ENCODE measurements around the gene TMEM134. TPM values are rescaled to one million over a fixed set of nuclear protein-coding genes. Genes with fewer than 3 reads are reported as not detected.

TMEM134 gene
- total RNA-seq, 2 experiments from 2014 or later, result 49.9 to 52.4 TPM

DNA sequence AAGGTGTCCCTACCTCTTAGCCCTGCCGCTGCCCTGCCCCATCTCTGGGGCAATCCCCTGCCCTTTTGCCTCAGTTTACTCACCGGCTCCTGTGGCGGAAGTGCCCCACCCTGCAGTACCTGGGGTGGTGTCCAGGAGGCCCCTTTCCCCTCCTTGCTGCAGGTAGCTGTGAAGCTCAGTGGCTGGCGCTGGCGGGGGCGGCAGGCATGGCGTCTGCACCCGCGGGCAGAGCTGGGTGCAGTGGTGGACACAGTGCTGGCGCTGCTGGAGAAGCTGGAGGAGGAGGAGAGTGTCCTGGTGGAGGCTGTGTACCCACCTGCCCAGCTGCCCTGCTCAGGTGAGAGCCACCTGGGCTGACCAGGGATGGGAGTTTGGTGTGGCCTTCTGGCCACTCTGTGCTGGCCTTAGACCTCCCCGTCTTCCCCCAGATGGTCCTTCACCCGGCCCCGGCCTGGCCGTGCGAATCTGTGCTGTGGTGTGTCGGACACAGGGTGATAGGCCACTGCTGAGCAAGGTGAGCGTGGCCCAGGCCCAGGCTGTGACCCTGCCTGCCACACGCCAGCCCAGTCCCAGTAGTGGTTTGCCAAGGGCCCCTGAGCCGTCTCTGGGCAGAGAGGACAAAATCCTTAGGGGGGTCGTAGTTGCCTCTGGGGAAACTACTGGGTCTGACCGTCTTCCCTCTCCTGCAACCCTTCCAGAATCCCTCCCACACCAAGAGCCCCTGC is 49.6 kb downstream of the TMEM134 start:
- POLR2A ChIA-PET, result interaction anchor here (0.7 to 12.5 kb wide), 18 partner anchors 8 to 69 kb away, joined by 3 to 411 read pairs (median 4); partner anchors contain the start of genes AIP, CORO1B, POLD4 and PPP1CA
- Mint-ChIP-seq H3K4me3 (peak overlapping the region; percentile 90), H3K27ac (peak overlapping the region; percentile 94), H3K36me3 (ENCODE audit: low read depth) (peaks cover 4% of the 10 kb centered on the region), H3K4me1 (ENCODE audit: low read depth) (peaks cover 62% of the 10 kb centered on the region), H3K27me3 (no peaks in the 10 kb centered on the region), H3K9me3 (no peaks in the 10 kb centered on the region)
- Histone ChIP-seq H3K9me3 (ENCODE audit: control insufficient read depth in 1 of 2, insufficient read depth in 1 of 2, low read length in 2 of 2) (no peaks in the 10 kb centered on the region), H3K27me3 (ENCODE audit: control insufficient read depth in 1 of 2, insufficient read depth in 2 of 2, low read length in 2 of 2) (no peaks in the 10 kb centered on the region), H3K4me3 (ENCODE audit: low read length) (peak overlapping the region; percentile 50), H3K36me3 (ENCODE audit: insufficient read depth, low read length) (no peaks in the 10 kb centered on the region), H3K27ac (ENCODE audit: low read depth in 1 of 2, low read length in 2 of 2) (peak overlapping the region; percentile 52 to 79), H3K4me1 (ENCODE audit: insufficient read depth, low read length) (peaks cover 68% of the 10 kb centered on the region)
- TF ChIP-seq, protein P1, sequence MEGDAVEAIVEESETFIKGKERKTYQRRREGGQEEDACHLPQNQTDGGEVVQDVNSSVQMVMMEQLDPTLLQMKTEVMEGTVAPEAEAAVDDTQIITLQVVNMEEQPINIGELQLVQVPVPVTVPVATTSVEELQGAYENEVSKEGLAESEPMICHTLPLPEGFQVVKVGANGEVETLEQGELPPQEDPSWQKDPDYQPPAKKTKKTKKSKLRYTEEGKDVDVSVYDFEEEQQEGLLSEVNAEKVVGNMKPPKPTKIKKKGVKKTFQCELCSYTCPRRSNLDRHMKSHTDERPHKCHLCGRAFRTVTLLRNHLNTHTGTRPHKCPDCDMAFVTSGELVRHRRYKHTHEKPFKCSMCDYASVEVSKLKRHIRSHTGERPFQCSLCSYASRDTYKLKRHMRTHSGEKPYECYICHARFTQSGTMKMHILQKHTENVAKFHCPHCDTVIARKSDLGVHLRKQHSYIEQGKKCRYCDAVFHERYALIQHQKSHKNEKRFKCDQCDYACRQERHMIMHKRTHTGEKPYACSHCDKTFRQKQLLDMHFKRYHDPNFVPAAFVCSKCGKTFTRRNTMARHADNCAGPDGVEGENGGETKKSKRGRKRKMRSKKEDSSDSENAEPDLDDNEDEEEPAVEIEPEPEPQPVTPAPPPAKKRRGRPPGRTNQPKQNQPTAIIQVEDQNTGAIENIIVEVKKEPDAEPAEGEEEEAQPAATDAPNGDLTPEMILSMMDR (IDR thresholded peaks at IDR 0.05), result no peak
- DNase-seq, result peak in 2 of 14 experiments; percentile 6 to 52
- no peak for ATAC-seq (ENCODE audit: poor library complexity)
- intact Hi-C loops (cut with DNase I, micrococcal nuclease), result loop anchor here (2.0 to 5.0 kb wide), 5 partner anchors 15 to 88 kb away; partner anchors contain the start of genes AIP (in 1 of the 2), CDK2AP2 (in 1 of the 2), PITPNM1 (in 1 of the 2) and POLD4 (in 1 of the 2)
- CTCF ChIA-PET, result interaction anchor here (1.3 to 6.0 kb wide), 3 partner anchors 16 to 21 kb away, joined by 3 to 46 read pairs (median 4); partner anchors contain the start of genes PPP1CA, PTPRCAP and TBC1D10C

DNA sequence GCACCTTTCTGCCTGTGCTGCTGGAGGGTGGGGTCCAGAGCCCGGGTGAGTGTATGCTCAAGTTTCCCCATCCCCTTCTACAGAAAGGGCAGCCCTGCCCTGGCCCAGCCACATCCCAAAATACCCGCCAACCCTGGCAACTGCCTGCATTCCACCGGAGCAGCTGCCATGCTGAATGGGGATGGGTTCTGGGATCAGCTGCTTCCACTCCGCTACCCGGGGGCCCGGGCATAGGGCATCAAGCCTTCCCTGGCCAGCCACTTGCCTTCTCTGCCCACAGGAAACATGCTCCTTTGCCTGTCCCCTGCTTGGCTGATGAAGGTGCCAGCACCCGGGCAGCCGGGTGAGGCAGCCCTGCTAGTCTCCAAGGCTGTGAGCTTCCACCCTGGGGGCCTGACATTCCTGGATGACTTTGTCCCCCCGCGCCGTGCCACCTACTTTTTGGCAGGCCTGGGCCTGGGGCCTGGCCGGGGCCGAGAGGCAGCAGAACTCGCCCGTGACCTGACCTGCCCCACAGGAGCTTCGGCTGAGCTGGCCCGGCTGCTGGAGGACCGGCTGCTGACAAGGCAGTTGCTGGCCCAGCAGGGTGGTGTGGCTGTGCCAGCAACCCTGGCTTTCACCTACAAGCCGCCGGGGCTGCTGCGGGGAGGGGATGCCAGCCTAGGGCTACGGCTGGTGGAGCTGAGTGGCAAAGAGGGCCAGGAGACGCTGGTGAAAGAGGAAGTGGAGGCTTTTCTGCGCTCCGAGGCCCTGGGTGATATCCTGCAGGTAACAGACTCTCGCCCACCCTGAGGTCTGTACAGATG is 50.4 kb downstream of the TMEM134 start:
- ChIA-PET POLR2A (interaction anchor here (0.6 to 12.5 kb wide), 18 partner anchors 11 to 179 kb away, joined by 3 to 411 read pairs (median 4); partner anchors contain the start of genes AIP, CORO1B, POLD4 and PPP1CA), CTCF (interaction anchor here (6.0 kb wide), 1 partner anchor 15 kb away, joined by 46 read pairs; the partner anchor contains the start of genes PPP1CA and TBC1D10C)
- H3K27ac Mint-ChIP-seq, result peak overlapping the region; percentile 94
- DNase-seq, result peak in 10 of 14 experiments; percentile 39 to 70 (median 52)
- peaks cover 63% of the 10 kb centered on the region for H3K4me1 Mint-ChIP-seq (ENCODE audit: low read depth)
- Histone ChIP-seq H3K27ac (ENCODE audit: low read depth in 1 of 2, low read length in 2 of 2) (peak overlapping the region; percentile 52 to 79), H3K4me3 (ENCODE audit: low read length) (peak overlapping the region; percentile 50), H3K27me3 (ENCODE audit: control insufficient read depth in 1 of 2, insufficient read depth in 2 of 2, low read length in 2 of 2) (no peaks in the 10 kb centered on the region), H3K9me3 (ENCODE audit: control insufficient read depth in 1 of 2, insufficient read depth in 1 of 2, low read length in 2 of 2) (no peaks in the 10 kb centered on the region), H3K36me3 (ENCODE audit: insufficient read depth, low read length) (no peaks in the 10 kb centered on the region), H3K4me1 (ENCODE audit: insufficient read depth, low read length) (peaks cover 72% of the 10 kb centered on the region)
- H3K36me3 Mint-ChIP-seq (ENCODE audit: low read depth), result peaks cover 4% of the 10 kb centered on the region
- peak overlapping the region; percentile 90 for H3K4me3 Mint-ChIP-seq
- TF ChIP-seq, protein P1 (IDR thresholded peaks at IDR 0.05), result no peak
- intact Hi-C loops (cut with DNase I, micrococcal nuclease), result loop anchor here in 1 of 2 experiments (5.0 kb wide), 3 partner anchors 49 to 89 kb away; partner anchors contain the start of genes AIP, CDK2AP2, PITPNM1 and TMEM134
- H3K9me3 Mint-ChIP-seq, result no peaks in the 10 kb centered on the region
- H3K27me3 Mint-ChIP-seq, result no peaks in the 10 kb centered on the region
- ATAC-seq (ENCODE audit: poor library complexity), result peak; percentile 9

DNA sequence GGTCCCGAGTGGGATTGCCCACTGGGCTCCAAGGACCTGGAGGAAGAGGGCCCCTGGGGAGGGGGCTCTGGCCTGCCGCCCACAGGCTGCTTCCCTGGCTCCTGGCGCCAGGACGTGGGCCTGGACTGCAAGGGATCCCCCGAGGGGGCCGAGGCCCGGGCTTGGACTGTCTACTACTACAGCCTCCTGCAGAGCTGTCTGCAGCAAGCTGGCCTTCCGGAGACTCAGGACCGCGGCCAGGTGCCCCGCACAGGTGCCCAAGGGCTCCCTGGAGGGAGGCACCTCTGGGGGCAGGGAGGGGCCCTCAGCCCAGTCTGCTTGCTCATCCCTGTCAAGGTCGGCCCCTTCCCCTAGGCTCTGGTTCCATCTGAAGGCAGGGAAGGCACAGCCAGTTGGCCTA is 51.6 kb downstream of the TMEM134 start:
- peaks cover 4% of the 10 kb centered on the region for H3K36me3 Mint-ChIP-seq (ENCODE audit: low read depth)
- intact Hi-C loops (cut with DNase I, micrococcal nuclease), result loop anchor here in 1 of 2 experiments (1.0 to 5.0 kb wide), 4 partner anchors 14 to 90 kb away; partner anchors contain the start of genes AIP, CDK2AP2, PITPNM1 and TMEM134
- H3K9me3 Mint-ChIP-seq, result no peaks in the 10 kb centered on the region
- TF ChIP-seq, protein P1 (IDR thresholded peaks at IDR 0.05), result no peak
- H3K4me1 ChIP-seq (ENCODE audit: insufficient read depth, low read length), result peaks cover 85% of the 10 kb centered on the region
- ChIA-PET POLR2A (interaction anchor here (0.7 to 12.5 kb wide), 18 partner anchors 9 to 178 kb away, joined by 3 to 411 read pairs (median 5); partner anchors contain the start of genes AIP, CDK2AP2, GSTP1 and PPP1CA), CTCF (interaction anchor here (1.3 to 6.0 kb wide), 4 partner anchors 9 to 52 kb away, joined by 3 to 46 read pairs (median 4); partner anchors contain the start of genes PPP1CA and TBC1D10C)
- H3K27me3 ChIP-seq (ENCODE audit: control insufficient read depth in 1 of 2, insufficient read depth in 2 of 2, low read length in 2 of 2), result no peaks in the 10 kb centered on the region
- peak overlapping the region; percentile 94 for H3K27ac Mint-ChIP-seq
- DNase-seq (peak in 2 of 14 experiments; percentile 13 to 35), ATAC-seq (ENCODE audit: poor library complexity) (no peak)
- no peaks in the 10 kb centered on the region for H3K36me3 ChIP-seq (ENCODE audit: insufficient read depth, low read length)
- peaks cover 67% of the 10 kb centered on the region for H3K4me1 Mint-ChIP-seq (ENCODE audit: low read depth)
- H3K27ac ChIP-seq (ENCODE audit: low read depth in 1 of 2, low read length in 2 of 2), result peak overlapping the region; percentile 78 to 79
- H3K27me3 Mint-ChIP-seq, result no peaks in the 10 kb centered on the region
- H3K4me3 ChIP-seq (ENCODE audit: low read length), result peak overlapping the region; percentile 35
- H3K4me3 Mint-ChIP-seq, result peak overlapping the region; percentile 65
- no peaks in the 10 kb centered on the region for H3K9me3 ChIP-seq (ENCODE audit: control insufficient read depth in 1 of 2, insufficient read depth in 1 of 2, low read length in 2 of 2)

All from CD4-positive, alpha-beta T cell (primary cell).